HG03039 (cell line): ENCODE measurements around the gene ABLIM1.
"Not testable (repeated sequence)": the region's sequence is repeated elsewhere in the genome, so short reads cannot be mapped to it uniquely, and the experiment has no call there.

Experiments
- ATAC-seq: cut with Tn5 transposase; IDR thresholded peaks from one replicate; pipeline ENCODE4 v1.9.1; 2021; ENCODE audit warnings: mild to moderate bottlenecking, moderate library complexity; ENCODE audit not compliant: unreplicated experiment

Gene ABLIM1

DNA sequence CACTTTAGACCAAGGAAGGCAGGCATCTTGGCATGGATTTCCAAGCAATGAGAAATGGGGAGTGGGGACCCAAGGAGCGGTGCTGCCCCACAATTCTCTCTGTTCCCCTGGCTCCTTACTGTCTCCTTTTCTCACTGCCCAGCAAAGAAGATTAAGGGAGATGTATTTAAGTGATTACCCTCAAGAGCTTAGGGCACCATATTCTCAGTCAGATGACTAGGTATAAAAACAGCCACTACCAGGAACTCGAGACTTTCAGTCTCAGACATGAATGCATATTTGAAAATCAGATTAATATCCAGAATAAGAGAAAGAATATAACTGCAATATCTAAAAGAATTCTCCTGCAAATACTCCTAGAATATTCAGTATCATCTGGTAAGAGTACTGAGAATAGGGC is at the start of gene ABLIM1:
Gene ABLIM1 (minus strand): TSS at position 101 of the 400 bp plus-strand sequence. CDS start 75 bp downstream, at position 26.
- ATAC-seq = no peak

GRCh38 chr10:114706458-114707055 is 48.5 kb upstream of the ABLIM1 start:
- ATAC-seq = no peak

DNA sequence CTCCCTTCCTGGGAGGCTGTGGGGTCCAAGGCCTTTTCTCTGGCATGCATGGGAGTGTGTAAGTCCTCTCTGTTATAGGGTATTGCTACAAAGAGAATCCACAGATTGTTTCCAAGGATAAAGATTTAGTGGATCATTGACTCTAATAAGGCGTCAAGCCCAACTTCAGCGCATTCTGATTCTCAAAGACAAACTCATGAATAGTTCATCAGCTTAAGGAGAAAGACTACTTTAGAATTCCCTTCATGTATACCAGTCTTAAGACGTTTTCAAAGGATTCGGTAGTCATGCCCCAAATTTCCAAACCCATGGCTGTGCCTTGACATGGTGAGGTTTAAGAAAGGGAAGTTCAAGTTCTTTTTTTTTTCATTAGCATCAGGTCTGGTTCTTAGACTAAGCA is 46.6 kb upstream of the ABLIM1 start:
- no peak for ATAC-seq

GRCh38 chr10:114703377-114704107 is 45.5 kb upstream of the ABLIM1 start:
- ATAC-seq = no peak

- no peak for ATAC-seq
Observed at GRCh38 chr10:114698271-114699061, 40.4 kb upstream of the ABLIM1 start.

- no peak for ATAC-seq
Observed at GRCh38 chr10:114697061-114697598, 39.1 kb upstream of the ABLIM1 start.

GRCh38 chr10:114696301-114696700 is 38.2 kb upstream of the ABLIM1 start:
- ATAC-seq = not testable (repeated sequence)

DNA sequence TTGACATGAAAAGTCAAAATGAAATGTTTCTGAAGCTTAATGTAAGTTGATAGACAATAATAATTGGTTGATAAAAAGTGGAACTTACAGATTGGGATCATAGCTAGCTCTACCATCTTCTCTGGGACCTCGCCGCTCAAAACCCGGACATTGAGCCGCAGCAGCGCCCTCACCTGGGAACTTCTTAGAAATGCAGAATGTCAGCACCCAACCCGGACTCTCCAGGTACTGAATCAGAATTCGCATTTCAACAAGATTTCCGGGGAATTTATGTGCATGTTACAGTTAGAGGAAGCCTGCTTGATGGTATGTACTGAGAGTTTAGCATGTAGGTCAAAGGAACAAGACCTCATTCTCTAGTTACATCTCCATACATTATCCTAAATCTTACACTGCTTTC is 36.7 kb upstream of the ABLIM1 start:
- no peak for ATAC-seq

- no peak for ATAC-seq
Observed at GRCh38 chr10:114694062-114694461, 36.0 kb upstream of the ABLIM1 start.

DNA sequence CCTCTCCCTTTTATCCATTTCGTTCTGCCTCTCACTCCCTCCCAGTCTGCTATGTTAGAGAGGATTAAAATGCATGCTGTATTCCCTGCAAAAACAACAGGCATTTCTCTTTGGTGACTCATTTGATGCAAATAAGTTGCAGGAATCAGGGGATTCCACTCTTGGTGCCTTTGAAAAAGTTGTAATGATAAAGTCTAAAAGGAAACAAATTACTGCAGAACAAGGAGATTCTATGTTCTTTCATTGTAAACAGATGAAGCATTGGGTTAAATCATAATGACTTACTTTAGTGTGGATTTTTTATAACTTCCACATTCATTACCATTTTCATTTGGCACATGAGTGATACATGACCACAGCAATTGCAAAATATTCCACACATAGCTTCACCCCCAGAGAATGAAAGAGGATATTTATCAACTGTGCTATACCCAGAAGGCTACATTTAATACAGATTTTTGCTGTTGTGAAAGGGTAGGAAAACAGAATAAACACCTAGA is 33.4 kb upstream of the ABLIM1 start:
- ATAC-seq = no peak

DNA sequence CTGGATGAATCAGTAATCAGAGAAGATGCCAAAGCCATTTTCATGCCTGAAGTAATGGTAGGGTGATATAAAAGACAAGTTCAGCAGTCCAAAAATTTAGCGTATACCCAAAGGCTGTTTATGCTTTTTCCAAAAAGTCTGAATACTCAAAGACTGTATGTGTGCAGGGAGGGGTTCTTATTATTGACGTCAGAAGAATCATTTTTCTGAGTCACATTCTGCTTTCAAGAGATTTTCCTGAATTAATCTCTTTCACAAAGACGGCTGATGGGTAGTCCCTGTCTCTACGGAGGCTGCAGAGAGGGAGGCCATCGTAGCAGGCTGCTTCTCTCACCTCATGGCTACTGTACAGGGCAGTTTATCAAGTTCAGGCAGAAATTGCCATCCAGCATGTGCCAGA is 30.7 kb upstream of the ABLIM1 start:
- no peak for ATAC-seq

DNA sequence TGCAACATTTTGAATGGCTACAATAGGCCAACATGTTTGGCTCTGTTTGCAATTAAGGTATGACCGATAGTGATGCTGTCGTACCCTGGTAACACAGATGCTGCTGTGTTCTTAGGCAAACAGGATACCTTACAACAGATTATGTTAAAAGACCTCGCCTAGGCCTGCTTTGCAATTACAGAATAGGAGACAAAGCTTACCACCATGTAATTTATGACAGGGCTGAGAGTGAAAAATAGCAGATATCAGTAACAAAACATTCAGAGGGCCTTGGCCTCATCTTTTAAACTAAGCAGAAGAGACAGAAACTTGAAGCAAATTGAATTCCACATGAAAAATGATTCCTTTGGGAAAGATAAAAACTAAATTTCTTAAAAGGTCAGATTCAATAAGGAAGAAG is 29.4 kb upstream of the ABLIM1 start:
- no peak for ATAC-seq

DNA sequence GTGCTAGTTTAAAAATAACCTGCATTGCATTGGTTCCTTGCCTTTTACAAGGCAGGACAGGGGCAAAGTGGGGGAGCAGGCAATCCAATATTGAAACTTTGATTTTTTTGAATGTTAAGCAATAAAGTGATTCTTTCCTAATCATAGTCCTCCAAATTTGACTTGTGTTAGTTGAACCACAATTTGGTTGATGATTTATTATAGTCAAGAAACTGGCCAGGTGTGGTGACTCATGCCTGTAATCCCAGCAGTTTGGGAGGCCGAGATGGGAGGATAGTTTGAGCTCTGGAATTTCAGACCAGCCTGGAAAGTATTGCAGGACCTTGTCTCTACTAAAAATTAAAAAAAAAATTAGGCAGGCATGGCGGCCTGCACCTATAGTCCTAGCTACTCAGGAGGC is 27.9 kb upstream of the ABLIM1 start:
- ATAC-seq = no peak

DNA sequence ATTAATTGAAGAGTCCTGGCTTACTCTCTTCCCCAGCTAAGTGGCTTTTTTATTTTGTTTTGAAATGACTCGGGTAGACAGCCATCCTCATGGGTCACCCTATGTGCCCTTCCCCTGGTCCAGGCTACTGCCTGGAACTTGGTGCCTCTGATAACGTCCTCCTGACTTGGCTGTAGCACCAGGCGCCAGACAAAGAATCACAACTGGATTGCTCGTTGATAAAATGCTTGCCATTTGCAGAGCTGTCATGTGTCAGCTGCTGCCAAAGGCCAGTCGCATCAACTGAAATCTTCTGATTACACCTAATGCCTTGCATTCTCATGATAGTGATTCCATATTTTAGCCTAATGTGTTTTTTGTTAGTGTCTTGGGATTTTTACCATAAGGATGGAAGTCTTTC is 27.4 kb upstream of the ABLIM1 start:
- no peak for ATAC-seq

- ATAC-seq = no peak
Observed at GRCh38 chr10:114684822-114685209, 26.7 kb upstream of the ABLIM1 start.

- no peak for ATAC-seq
Observed at GRCh38 chr10:114684084-114684821, 26.2 kb upstream of the ABLIM1 start.

DNA sequence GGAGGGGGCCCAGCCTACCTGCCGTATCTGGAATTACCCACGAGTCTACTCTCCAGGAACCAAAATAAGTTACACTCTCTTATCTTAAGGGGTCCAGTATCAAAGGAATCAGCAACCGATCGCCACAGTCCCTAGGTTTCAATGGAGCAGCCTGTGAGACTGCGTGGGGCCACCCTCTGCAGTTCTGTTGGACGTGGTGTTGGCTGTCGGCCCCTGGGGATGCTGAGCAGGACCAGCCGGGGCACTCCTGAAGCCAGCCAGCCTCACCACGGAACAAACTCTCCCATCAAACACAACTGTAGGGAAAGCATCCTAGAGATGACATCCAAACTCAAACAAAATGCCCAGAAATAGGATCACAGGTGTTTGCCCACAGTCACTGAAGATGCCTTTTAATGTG is 25.5 kb upstream of the ABLIM1 start:
- no peak for ATAC-seq

- ATAC-seq = no peak
Observed at GRCh38 chr10:114683162-114683561, 25.1 kb upstream of the ABLIM1 start.

GRCh38 chr10:114682532-114682931 is 24.5 kb upstream of the ABLIM1 start:
- ATAC-seq = no peak

GRCh38 chr10:114682121-114682520 is 24.0 kb upstream of the ABLIM1 start:
- ATAC-seq = no peak

GRCh38 chr10:114681542-114681941 is 23.5 kb upstream of the ABLIM1 start:
- no peak for ATAC-seq
